HG03571 (cell line): ENCODE data around the gene CCL27.

Experiments
- ATAC-seq: cut with Tn5 transposase; IDR thresholded peaks from one replicate; pipeline ENCODE4 v1.9.1; 2021; ENCODE audit not compliant: unreplicated experiment

CCL27 gene

GRCh38 chr9:34662526-34663302 lies at the start of gene CCL27:
CCL27 (minus strand) TSS chr9:34662657; CDS start chr9:34662633, 24 bp downstream.
- ATAC-seq: no peak

- ATAC-seq: no peak
These were observed 49.7 kb upstream of the CCL27 start for GRCh38 chr9:34712140-34712539.

GRCh38 chr9:34710023-34710422 lies 47.6 kb upstream of the CCL27 start, which contains the start of gene CCL21:
CCL21 (minus strand) TSS chr9:34710136; CDS start chr9:34710066, 70 bp downstream.
- ATAC-seq: no peak

GRCh38 chr9:34709196-34709978 lies 46.9 kb upstream of the CCL27 start:
- ATAC-seq: no peak

GRCh38 chr9:34707130-34707529 lies 44.7 kb upstream of the CCL27 start:
- ATAC-seq: no peak

GRCh38 chr9:34701769-34702736 lies 39.6 kb upstream of the CCL27 start:
- ATAC-seq: no peak

GRCh38 chr9:34701023-34701768 lies 38.7 kb upstream of the CCL27 start:
- ATAC-seq: no peak

- no peak for ATAC-seq
These were observed 32.4 kb upstream of the CCL27 start for GRCh38 chr9:34694811-34695210.

- no peak for ATAC-seq
These were observed 31.1 kb upstream of the CCL27 start for GRCh38 chr9:34693560-34693959.

- no peak for ATAC-seq
These were observed 29.5 kb upstream of the CCL27 start for GRCh38 chr9:34691936-34692315.

- ATAC-seq: no peak
These were observed 28.8 kb upstream of the CCL27 start, which contains the start of gene CCL19 for GRCh38 chr9:34690983-34691935. CCL19 (minus strand) TSS chr9:34691276; CDS start chr9:34691139, 137 bp downstream.

- ATAC-seq: no peak
These were observed 27.1 kb upstream of the CCL27 start for GRCh38 chr9:34689512-34689911.

- ATAC-seq: no peak
These were observed 26.6 kb upstream of the CCL27 start for GRCh38 chr9:34689116-34689470.

- no peak for ATAC-seq
These were observed 26.1 kb upstream of the CCL27 start for GRCh38 chr9:34688329-34689115.

- ATAC-seq: no peak
These were observed 25.0 kb upstream of the CCL27 start for GRCh38 chr9:34687276-34688030.

GRCh38 chr9:34686732-34687131 lies 24.3 kb upstream of the CCL27 start:
- ATAC-seq: no peak

GRCh38 chr9:34686231-34686630 lies 23.8 kb upstream of the CCL27 start:
- ATAC-seq: no peak

- no peak for ATAC-seq
These were observed 23.1 kb upstream of the CCL27 start for GRCh38 chr9:34685591-34685990.
